Endothelial cell of umbilical vein (primary cell): Measurements from ENCODE around the gene TPCN1.

Experiments used
- CTCF ChIP-seq, 2 donors: IDR thresholded peaks; 1 replicate in 1 of 2; 2 replicates in 1 of 2; pipeline ENCODE4 v1.5.1; 2011; ENCODE audit warnings: low read length in 2 of 2, mild to moderate bottlenecking in 2 of 2, moderate library complexity in 2 of 2, control low read depth in 1 of 2, inconsistent platforms in 1 of 2, low read depth in 1 of 2; ENCODE audit not compliant: insufficient read depth in 1 of 2; ENCODE audit errors: extremely low read depth in 1 of 2
- EZH2 ChIP-seq: IDR thresholded peaks from 2 replicates; pipeline ENCODE4 v1.6.1; 2012; ENCODE audit warnings: borderline replicate concordance, low read depth, mild to moderate bottlenecking, moderate library complexity, low read length, inconsistent platforms; ENCODE audit not compliant: severe bottlenecking
- FOS ChIP-seq: IDR thresholded peaks from 2 replicates; pipeline ENCODE4 v1.6.1; 2011; ENCODE audit warnings: mild to moderate bottlenecking, low read length, moderate library complexity, borderline replicate concordance; ENCODE audit not compliant: insufficient read depth
- TF ChIP-seq, protein P1 (sequence below): IDR thresholded peaks from 2 replicates; pipeline ENCODE4 v1.6.1; 2011; ENCODE audit not compliant: insufficient read depth, insufficient read length

DNA sequence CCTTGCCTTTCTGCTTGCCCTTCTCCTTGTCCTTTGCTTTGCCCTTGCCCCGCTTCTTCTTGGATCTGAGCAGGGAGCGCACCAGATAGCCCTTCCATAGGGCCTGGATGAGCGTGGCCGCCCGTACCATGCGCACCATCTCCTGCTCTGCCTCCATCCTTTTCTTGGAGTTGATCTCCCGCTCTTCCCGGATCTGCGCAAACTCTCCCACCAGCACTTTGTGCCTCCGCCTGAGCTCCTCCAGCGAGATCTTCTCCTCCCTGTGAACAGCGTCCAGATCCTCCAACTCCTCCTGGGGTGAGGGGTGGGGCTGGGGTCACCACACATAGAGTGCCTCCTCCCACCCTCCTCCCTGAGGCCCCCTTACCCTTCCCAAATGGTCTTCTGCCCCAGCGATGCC, 25.7 kb upstream of the TPCN1 start:
- TF ChIP-seq CTCF (IDR thresholded peaks at IDR 0.05; ENCODE audit: extremely low read depth in 1 of 2, insufficient read depth in 1 of 2, low read depth in 1 of 2, low read length in 2 of 2) (no peak), EZH2 (no peak), FOS (no peak)
- TF ChIP-seq, protein P1, sequence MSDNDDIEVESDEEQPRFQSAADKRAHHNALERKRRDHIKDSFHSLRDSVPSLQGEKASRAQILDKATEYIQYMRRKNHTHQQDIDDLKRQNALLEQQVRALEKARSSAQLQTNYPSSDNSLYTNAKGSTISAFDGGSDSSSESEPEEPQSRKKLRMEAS, result no peak
